Cardiac septum (tissue), 1 donor: ENCODE measurements around the gene ZNF497. TPM values are rescaled to one million over a fixed set of nuclear protein-coding genes. Genes with fewer than 3 reads are reported as not detected.
A peak's percentile ranks its signal among the peaks of the same experiment; 100 is the strongest.
"Not testable (repeated sequence)": the region's sequence is repeated elsewhere in the genome, so short reads cannot be mapped to it uniquely, and the experiment has no call there.

Experiments used
- DNase-seq: peaks from one replicate; pipeline ENCODE4 v3.0.0-alpha.2; 2020; ENCODE audit warnings: low spot score
- intact Hi-C: fragments of 100-400 bp; cut with DNase I; formaldehyde crosslinking; loops from one replicate; pipeline ENCODE4 v1.14.0; 2022
- total RNA-seq: library from RNA; stranded (reverse); fragmentation: NEBNext Ultra II Directional; extraction: Animal tissue kit (Norgen Biotek cat#: 25700); gene quantifications from one replicate; pipeline ENCODE4 v1.2.1, GENCODE V29; 2021
- donor health status: DM: no; HTN: no; CAD: no.

Gene ZNF497
- total RNA-seq, 1 donor from 2014 or later, result 0.40 TPM

DNA sequence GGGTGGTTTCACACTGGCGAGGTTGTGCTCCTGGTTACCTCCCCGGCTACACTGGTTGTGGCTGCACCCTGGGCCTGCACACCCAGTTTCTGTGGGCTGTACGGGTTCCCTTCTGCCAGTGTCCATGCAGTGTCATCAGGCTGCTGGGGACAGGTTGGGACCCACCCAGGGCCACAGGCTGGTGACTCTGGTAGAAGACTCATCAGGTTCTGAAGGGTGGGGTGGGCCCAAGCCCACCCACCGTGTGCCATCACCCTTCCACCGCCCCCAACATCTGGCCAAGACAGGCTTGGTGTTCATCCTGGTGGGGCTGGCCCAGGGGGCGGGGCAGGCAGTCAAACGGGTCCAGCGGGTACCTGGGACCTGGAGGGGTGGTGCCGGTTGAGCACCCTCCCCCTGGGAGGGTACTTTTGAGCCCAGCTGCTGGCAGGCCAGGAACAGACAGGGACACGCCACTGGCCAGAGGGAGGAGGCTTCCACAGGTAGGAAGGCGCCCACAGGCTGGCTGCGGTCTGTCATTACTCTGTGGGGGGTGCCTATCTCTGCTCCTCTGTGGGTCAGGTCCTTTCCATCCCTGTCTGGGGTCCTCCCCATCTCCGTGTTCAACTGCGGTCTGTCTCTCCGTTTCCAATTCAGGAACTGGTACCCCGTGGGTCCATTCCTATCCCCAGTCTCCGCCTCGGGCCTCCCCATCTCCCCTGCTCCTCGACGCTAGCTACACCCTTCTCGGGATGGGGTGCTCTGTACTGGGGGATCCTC, 32.8 kb upstream of the ZNF497 start, which contains the start of gene RNF225:
Gene RNF225 (plus strand): TSS at position 437 of the 759 bp plus-strand sequence. CDS start 434 bp downstream, outside the sequence.
- DNase-seq, result no peak
- intact Hi-C loops, result no loop called here

DNA sequence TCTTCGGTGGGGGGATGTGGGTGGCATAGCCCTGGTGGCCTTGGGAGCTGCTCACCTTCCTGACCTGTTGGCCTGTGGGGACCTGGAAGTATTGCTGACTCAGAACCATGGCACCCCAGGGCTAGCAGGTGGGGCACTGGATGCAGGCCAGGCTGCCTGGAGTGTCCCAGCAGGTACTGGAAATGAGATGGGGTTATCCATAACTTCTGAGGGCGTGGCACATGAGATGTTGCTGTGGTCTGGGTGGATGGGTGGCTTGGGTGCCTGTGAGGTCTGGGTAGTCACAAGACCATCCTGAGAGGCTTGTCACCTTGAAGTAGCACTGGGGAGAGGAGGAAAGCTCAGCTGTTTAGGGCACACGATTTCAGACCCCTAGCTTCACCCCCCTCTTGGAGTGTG, 32.3 kb upstream of the ZNF497 start:
- intact Hi-C loops, result no loop called here
- DNase-seq, result no peak

DNA sequence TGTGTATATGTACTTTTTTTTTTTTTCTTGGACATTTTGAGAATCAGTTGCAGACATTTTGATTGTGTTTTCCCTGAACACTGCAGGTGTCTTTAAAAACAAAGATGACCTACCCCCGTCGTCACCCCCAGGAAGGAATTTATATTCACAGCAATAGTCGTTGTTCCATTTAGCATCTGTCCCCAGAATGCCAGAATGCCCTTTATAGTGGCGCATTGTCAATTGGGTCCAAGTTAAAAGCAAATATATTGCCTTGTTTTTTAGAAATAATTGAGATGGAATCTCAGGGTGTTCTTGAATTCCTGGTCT, 31.1 kb upstream of the ZNF497 start:
- intact Hi-C loops, result no loop called here
- DNase-seq, result no peak

DNA sequence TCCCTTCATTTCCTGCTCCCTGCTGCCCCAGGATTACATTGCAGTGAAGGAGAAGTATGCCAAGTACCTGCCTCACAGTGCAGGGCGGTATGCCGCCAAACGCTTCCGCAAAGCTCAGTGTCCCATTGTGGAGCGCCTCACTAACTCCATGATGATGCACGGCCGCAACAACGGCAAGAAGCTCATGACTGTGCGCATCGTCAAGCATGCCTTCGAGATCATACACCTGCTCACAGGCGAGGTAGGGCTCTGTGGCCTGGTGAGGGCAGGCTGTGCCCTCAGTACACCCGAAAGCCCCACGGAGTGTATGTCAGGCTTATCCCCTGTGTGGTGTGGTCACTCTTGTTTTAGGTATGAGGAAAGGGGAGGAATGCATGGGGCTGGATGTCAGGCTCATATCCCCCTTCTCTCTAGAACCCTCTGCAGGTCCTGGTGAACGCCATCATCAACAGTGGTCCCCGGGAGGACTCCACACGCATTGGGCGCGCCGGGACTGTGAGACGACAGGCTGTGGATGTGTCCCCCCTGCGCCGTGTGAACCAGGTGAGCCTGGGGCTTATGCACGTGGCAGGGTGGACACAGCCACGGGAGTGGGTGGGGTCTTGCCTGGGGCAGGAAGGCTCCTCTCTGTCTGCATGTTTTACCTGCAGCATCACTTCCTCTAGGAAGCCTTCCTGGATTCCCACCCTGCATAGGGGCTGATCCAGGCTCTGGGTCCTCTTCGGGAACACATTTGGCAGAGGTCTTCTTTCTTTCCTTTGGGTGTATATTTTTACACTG, 30.6 kb upstream of the ZNF497 start:
- DNase-seq, result no peak
- intact Hi-C loops, result no loop called here

DNA sequence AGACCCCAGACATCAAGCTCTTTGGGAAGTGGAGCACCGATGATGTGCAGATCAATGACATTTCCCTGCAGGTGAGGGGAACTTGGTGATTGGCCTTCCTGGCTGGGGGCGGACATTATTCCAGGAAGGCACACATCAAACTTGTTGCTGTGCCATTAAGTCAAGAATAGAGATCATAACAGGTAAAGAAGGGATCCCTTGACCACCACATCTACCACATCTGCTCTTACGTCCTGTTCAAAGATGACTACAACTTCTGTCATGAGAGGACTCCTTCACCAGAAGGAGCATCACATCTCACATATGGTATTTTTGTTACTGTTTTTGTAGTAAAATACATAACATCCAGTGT, 25.6 kb upstream of the ZNF497 start:
- DNase-seq, result no peak
- intact Hi-C loops, result no loop called here

DNA sequence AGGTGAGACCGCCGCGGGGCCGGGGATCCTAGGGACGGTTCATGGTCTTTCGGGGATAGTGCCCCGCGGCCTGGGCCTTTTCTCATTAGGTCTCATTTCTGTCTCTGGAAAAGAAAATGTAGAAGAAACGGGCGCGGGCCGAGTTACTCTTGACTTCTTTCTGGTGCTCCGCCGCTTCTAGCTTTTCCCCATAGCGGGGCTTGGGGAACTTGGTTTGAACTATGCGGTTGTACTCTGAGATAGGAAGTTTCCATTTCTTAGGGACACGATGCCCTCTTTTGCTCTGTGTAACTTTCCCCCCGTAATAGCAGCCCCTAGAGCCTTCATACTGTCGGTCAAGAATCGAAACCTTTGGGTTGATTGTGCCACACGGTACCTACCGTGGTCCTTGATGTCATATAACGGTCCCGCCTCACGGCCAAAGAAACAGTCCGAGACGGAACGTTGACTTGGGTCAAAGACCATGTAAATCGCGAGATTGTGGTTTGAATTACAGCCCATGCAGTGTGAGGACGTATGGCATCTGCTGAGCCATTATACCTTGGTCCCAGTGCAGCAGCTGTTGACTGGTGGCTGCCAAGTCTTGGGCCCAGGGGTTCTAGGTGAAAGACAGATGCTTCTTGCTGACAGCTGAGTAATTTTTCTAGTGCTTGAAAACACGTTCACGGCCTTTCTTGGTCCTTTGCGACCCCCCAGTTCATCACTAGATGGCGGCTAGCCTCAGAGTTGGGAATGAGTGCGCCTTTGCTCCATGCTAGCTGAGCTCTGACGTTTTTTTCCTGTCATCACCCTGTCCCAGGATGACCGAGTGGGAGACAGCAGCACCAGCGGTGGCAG, 25.0 kb upstream of the ZNF497 start:
- DNase-seq, result no peak
- intact Hi-C loops, result no loop called here

DNA sequence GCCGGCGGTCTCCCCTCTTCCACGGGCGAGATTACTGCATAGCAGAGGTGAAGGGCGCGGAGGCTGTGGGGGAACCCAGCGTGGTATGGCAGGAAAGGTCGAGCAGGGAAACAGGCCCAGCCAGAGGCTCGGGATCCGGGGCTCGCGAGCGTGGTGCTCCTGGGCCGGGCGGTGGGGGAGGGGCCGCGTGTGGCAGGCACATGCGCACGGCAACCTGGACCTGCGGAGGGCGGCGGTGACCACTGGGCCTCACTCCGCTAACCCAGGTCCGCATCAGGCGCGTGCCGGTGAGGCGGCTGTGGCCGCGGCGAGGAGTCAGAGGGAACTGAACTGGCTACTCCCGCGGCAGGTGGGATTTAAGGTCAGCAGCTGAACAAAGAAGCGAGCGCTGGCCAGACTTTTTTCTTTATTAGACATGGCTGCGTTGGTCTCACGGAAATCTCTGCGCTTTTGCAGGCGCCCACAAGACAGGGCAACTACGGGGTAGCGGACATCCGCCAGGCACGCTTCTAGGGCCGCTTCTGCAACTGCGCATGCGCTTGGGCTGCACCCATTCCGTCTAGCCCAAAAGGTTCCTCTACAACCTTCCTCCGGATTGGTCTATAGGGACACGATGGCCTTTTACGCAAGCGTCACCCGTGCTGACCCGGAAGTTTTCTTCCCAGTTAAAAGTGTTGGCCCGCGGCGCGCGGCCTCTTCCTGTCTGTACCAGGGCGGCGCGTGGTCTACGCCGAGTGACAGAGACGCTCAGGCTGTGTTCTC, 24.2 kb upstream of the ZNF497 start, which contains the start of gene RPS5:
Gene RPS5 (plus strand): TSS at position 694 of the 762 bp plus-strand sequence. CDS start 869 bp downstream, outside the sequence.
- DNase-seq, result peak; percentile 97
- intact Hi-C loops, result no loop called here

DNA sequence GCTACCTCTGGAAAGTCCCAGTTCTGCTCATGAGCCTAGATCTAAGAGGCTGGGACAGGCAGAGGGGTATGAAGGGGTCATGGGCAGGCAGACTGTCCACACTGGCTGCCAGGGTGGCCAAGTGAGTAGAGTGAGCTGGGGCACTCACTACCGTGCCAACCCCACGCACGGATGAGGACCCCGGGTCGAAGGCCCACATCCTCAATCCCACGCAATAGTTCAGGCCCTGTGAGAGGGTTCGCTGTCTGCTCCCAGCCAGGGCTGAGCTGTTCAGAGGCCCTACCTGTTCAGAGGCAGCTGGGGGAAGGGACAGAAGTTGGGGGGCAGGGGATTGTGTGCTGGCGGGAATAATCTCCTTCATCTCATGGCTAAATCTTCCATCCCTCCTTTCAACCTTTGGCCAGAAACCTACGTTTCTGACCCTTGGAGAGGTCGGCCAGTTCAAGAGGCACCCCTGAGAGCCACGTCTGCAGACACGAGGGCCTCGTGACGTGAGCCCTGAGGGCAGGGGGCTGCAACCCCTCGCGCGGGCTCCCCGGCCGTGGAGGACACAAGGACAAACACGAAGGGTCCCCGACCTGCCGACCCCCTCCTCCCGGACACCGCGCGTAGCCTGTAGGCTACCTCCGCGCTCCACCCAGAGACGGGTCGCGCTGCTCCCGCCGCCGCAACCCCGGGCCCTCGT, 23.5 kb upstream of the ZNF497 start:
- intact Hi-C loops, result no loop called here
- no peak for DNase-seq

DNA sequence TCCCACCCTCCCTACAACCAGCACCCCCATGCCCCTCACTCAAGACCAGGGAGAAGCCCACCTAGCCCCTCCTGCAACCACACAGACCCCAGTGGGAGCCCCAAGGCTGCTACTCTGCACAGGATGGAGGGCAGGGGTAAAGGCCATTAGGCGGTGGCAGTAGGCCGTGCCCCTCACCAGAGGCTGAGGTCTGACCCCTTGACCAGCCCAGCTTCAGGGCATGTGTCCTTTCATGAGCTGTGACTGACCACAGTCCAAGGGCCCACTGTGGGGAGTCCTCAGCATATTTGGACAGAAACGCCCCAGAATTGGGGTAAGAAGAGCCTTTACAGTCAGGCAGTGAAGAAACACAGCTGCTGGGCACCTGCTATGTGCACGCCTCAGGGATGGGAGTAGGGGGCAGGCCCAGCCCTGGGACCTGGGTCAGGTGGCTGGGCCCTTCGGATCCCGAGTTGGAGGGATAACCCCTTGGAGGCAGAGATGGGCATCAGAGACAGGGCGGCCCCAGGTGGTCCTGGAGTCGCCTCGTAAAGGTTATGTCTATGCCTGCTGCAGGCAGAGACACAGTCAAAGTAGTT, 22.9 kb upstream of the ZNF497 start:
- no peak for DNase-seq
- intact Hi-C loops, result no loop called here

DNA sequence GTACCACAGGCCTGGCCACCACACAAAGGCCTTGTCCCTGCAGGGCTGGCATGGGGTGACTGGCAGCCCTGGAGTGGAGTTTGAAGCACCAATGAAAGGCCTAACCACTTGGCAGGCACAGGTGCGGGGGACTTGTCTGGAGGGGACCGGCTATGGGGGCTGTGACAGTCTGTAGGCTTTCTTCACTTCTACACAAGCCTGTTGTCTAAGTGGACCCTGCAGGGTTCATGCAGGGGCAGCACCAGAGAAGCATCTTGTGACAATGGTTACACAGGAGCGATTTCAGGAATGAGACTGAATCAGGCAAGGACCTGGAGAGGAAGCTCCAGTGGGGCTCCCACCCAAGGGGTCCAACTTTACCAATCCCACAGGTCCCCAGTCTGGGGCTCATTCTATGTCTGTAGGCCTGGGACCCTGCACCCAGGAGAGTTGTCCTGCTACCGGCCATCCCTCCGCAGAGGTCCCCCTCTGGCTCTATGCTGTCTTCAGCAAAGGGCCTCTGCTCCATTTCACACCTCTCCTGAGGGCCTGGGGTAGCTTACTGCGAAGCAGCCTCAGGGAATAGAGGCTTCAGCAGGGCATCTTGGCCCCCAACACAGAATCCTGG, 20.5 kb upstream of the ZNF497 start:
- intact Hi-C loops, result no loop called here
- DNase-seq, result no peak

DNA sequence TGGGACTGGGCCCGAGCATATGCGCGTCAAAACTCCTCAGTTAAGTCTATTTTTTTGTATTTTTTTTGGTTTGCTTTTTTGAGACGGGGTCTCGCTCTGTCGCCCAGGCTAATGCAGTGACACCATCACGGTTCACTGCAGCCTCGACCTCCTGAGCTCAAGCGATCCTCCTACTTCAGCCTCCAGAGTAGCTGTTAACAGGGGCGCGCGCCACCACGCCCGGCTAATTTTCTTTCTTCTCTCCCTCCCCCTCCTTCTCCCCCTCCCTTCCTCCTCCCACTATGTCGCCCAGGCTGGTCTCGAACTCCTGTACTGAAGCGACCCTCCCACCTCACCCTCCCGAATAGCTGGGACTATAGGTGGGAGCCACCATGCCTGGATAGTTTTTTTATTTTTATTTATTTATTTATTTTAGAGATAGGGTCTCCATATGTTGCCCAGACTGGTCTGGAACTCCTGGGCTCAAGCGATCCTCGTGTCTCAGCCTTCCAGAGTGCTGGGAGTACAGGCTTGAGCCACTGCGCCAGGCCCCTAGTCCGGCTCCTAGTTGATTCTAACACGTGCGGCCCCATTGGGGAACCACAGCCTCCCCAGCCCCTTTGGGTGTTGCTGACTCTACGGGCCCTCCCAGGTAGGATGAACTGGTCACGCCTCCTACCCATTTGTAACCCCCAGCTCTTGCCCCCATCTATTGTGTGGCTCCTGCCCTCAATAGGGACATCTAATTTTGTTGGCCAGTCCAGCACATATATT, 19.1 kb upstream of the ZNF497 start:
- intact Hi-C loops, result loop anchor here (2.0 kb wide), 1 partner anchor 77 kb away; the partner anchor contains the start of gene ERVK3-1
- DNase-seq, result no peak

DNA sequence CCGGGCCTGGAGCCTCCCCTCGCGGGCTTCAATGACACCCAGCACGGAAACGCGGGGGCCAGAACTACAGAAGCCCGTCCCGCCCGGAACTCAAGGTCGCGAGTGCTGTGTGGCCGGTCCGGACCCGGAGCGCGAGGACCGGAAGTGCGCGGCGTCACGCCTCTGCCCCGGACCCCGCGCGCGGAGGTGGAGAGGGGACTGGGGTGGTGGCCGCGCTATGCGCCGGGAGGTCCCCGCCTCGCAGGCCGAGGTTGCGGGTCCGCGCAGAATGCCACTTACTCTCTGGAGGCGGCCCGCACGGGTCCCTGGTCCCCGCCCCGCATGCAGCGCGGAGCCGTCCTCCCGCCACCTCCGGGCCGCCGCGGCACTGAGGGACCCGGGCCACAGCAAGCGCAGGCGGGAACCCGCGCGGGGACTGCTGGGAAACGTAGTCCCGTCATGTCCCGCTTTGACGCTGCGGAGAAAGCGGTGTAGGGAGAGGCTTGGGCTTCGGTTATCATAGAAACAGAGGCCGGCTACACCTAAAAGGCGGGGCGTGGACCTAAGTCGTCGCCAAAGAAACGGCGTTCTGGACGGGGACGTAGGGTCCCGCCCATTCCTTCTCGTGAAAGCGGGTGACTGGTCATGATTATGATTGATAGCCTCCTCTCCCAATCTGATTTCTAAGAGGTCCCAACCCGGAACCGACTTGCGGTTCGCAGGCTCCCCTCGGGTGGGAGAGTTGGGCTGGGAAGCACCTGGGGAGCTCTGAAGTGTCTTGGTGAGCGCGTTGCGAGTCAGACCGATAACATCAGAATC, 18.3 kb upstream of the ZNF497 start, which contains the start of gene ZNF837:
Gene ZNF837 (minus strand): TSS at position 369 of the 798 bp plus-strand sequence. CDS start 11,698 bp downstream, outside the sequence.
- intact Hi-C loops, result loop anchor here (2.0 kb wide), 1 partner anchor 76 kb away; the partner anchor contains the start of gene ERVK3-1
- peak; percentile 99 for DNase-seq

DNA sequence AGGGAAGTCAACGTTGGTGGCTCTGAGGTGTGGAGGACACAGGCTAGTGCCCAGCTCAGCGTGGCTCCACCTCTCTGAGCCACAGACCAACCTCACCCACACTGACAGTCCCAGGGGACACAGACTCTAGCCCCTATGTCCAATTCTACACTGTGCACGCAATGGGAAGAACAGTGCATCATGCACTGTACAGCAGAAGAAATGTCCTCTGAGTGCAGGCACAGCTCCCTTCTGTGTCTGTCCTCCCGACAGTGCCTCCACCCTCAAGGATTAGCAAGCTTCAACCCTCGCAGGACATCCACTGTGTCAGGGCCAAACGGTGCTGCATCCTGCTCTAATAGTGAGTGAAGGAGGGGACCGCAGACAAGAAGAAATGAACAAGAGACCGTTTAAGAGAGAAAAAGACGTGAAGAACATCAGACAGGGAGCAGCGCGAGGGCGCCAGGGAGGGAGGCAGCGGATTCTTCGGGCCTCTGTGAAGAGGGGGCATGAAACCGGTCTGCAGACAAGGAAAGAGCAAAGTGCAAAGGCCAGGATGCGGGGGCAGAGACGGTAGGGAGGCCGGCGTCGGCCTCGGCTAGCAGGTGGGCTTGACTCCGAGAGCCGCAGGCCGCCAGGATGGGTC, 17.6 kb upstream of the ZNF497 start:
- intact Hi-C loops, result loop anchor here (2.0 kb wide), 1 partner anchor 75 kb away; the partner anchor contains the start of gene ERVK3-1
- DNase-seq, result no peak

DNA sequence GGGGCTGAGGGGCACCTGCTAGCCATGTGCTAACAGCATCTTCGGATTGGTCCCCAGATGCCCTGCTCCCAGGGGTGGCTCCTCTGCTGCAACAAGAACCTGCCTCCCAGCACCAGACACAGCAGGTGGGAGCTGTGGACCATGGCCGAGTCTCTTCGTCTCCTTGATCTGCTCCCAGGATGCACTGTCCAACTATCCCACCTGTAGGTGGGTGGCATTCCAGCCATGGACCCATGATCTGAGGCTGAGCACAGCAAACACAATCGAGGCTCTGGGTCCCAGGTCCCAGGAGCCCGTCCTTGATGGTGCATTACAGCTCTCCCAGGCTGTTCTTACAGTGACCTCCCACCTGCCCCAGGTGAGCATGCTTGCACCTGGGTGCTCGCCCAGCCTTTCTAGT, 16.7 kb upstream of the ZNF497 start:
- no peak for DNase-seq
- intact Hi-C loops, result no loop called here

DNA sequence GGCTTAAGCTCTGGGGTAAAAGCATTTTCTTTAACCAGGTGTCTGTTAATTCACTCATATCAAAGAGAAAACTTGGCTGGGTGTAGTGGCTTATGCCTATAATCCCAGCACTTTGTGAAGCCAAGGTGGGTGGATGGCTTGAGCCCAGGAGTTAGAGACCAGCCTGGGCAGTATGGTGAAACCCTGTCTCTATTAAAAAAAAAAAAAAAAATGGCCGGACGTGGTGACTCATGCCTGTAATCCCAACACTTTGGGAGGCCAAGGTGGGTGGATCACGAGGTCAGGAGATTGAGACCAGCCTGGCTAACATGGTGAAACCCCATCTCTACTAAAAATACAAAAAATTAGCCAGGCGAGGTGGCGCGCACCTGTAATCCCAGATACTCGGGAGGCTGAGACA, 14.2 kb upstream of the ZNF497 start:
- intact Hi-C loops, DNase-seq: not testable (repeated sequence)

DNA sequence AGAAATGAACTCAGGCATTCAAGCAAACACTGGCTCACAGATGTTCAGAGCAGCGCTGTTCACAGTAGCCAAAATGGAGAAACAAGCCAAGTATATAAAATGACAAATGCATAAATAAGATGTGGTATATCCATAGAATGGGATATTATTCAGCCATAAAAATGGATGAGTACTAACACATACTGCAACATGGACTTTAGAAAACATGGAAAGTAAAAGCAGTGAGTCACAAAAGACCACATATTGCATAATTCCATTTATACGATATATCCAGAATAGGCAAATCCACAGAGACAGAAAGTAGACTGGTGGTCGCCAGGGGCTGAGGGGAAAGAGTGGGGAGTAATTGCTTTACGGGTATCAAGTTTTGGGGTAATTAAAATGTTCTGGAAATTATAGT, 11.6 kb upstream of the ZNF497 start:
- intact Hi-C loops, result no loop called here
- DNase-seq, result no peak
